HepG2 (cell line): ENCODE data around the gene VPS11. TPM values are rescaled to one million over a fixed set of nuclear protein-coding genes. Genes with fewer than 3 reads are reported as not detected.

Source experiments
- AGO2 ChIP-seq: fragments of 200-400 bp; formaldehyde crosslinking; optimal IDR thresholded peaks from 2 replicates; pipeline ENCODE3; 2017; ENCODE audit warnings: mild to moderate bottlenecking, low read depth, low read length, moderate library complexity
- AKAP8 ChIP-seq: sonication (generic); formaldehyde crosslinking; IDR thresholded peaks from 2 replicates; pipeline ENCODE4 v1.5.1; 2020; ENCODE audit warnings: mild to moderate bottlenecking, missing genetic modification reagents
- CHD4 ChIP-seq: fragments of 200-600 bp; sonication (generic); IDR thresholded peaks from 2 replicates; pipeline ENCODE4 v1.7.0; 2017; ENCODE audit warnings: mild to moderate bottlenecking, low read length, borderline replicate concordance
- FOXM1 ChIP-seq: sonication (generic); formaldehyde crosslinking; IDR thresholded peaks from 2 replicates; pipeline ENCODE4 v1.5.0; 2020; ENCODE audit warnings: missing genetic modification reagents
- GFI1 ChIP-seq: sonication (generic); formaldehyde crosslinking; IDR thresholded peaks from 2 replicates; pipeline ENCODE4 v1.5.0; 2020; ENCODE audit warnings: missing genetic modification reagents, mild to moderate bottlenecking, borderline replicate concordance
- HMG20B ChIP-seq: conservative IDR thresholded peaks from 2 replicates; pipeline ENCODE4 v1.6.1; 2016; ENCODE audit warnings: missing genetic modification reagents, missing compliant biosample characterization
- HNRNPLL ChIP-seq: fragments of 200-400 bp; formaldehyde crosslinking; IDR thresholded peaks from 2 replicates; pipeline ENCODE4 v1.6.1; 2017; ENCODE audit warnings: mild to moderate bottlenecking, low read depth, low read length; ENCODE audit not compliant: poor library complexity, severe bottlenecking
- JUNB ChIP-seq: sonication (generic); formaldehyde crosslinking; IDR thresholded peaks from 2 replicates; pipeline ENCODE4 v1.8.0; 2022; ENCODE audit warnings: missing genetic modification reagents, mild to moderate bottlenecking, borderline replicate concordance
- NR2F6 ChIP-seq, 2 experiments: IDR thresholded peaks; 2 replicates each; pipeline ENCODE4 v1.6.1; 2016; ENCODE audit warnings: antibody characterized with exemption in 1 of 2, mild to moderate bottlenecking in 1 of 2
- ONECUT2 ChIP-seq: sonication (generic); formaldehyde crosslinking; IDR thresholded peaks from 2 replicates; pipeline ENCODE4 v1.4.0; 2020; ENCODE audit warnings: missing genetic modification reagents
- POLR2A ChIP-seq, 2 experiments: IDR thresholded peaks; 2 replicates each; pipeline ENCODE4 v1.6.1; 2011; ENCODE audit warnings: low read depth in 2 of 2, low read length in 2 of 2, mild to moderate bottlenecking in 1 of 2, moderate library complexity in 1 of 2; ENCODE audit not compliant: insufficient read depth in 1 of 2
- POLR2AphosphoS5 ChIP-seq: IDR thresholded peaks from 2 replicates; pipeline ENCODE4 v1.6.1; 2012; ENCODE audit warnings: low read depth, low read length
- PRMT3 ChIP-seq: sonication (generic); formaldehyde crosslinking; IDR thresholded peaks from 2 replicates; pipeline ENCODE4 v1.8.1; 2022; ENCODE audit warnings: low read depth, mild to moderate bottlenecking, moderate library complexity, missing genetic modification reagents, borderline replicate concordance
- TMF1 ChIP-seq: sonication (generic); formaldehyde crosslinking; IDR thresholded peaks from 2 replicates; pipeline ENCODE4 v1.8.1; 2022; ENCODE audit warnings: low read depth, missing genetic modification reagents
- ZNF543 ChIP-seq: sonication (generic); formaldehyde crosslinking; IDR thresholded peaks from 2 replicates; pipeline ENCODE4 v1.4.0; 2020; ENCODE audit warnings: mild to moderate bottlenecking, missing genetic modification reagents
- ZNF792 ChIP-seq: IDR thresholded peaks from 2 replicates; pipeline ENCODE4 v1.6.1; 2016
- ZSCAN22 ChIP-seq: sonication (generic); formaldehyde crosslinking; IDR thresholded peaks from 2 replicates; pipeline ENCODE4 v1.4.0; 2020; ENCODE audit warnings: mild to moderate bottlenecking, missing genetic modification reagents
- ZZZ3 ChIP-seq: sonication (generic); formaldehyde crosslinking; IDR thresholded peaks from 2 replicates; pipeline ENCODE4 v1.4.0; 2020; ENCODE audit warnings: missing genetic modification reagents, mild to moderate bottlenecking, borderline replicate concordance
- polyA plus RNA-seq, 8 experiments: library from polyadenylated mRNA; depleted of rRNA in 3 of 8; stranded (reverse) in 7 of 8; unstranded in 1 of 8; fragments of >200 nt; fragmentation: Illumina TruSeq in 4 of 8; extraction: Trizol in 4 of 8; gene quantifications; 2 replicates each; pipeline versions ENCODE4 v1.2.1 to v1.2.3, GENCODE V29; 2011 to 2016; ENCODE audit warnings: low read depth in 4 of 8, missing spikeins in 1 of 8, mixed read lengths in 1 of 8; ENCODE audit not compliant: insufficient read depth in 1 of 8
- total RNA-seq, 5 experiments: library from RNA; depleted of rRNA; stranded (reverse); fragments of >200 nt; fragmentation: Illumina TruSeq; extraction: Trizol; gene quantifications; 2 replicates each; pipeline ENCODE4 v1.2.3, GENCODE V29; 2016; ENCODE audit warnings: low read depth in 1 of 5
- TF ChIP-seq, protein P1 (sequence below): IDR thresholded peaks from 2 replicates; pipeline ENCODE4 v1.6.1; 2012; ENCODE audit warnings: inconsistent platforms
- TF ChIP-seq, protein P2 (sequence below): sonication (generic); formaldehyde crosslinking; IDR thresholded peaks from 2 replicates; pipeline ENCODE4 v1.4.0; 2020; ENCODE audit warnings: missing genetic modification reagents
- TF ChIP-seq, protein P3 (sequence below): fragments of 450-650 bp; IDR thresholded peaks from 2 replicates; pipeline ENCODE4 v1.6.1; 2016
- TF ChIP-seq, protein P4 (sequence below): sonication (generic); formaldehyde crosslinking; IDR thresholded peaks from 2 replicates; pipeline ENCODE4 v1.8.0; 2022; ENCODE audit warnings: missing genetic modification reagents, mild to moderate bottlenecking, inconsistent platforms, borderline replicate concordance
- TF ChIP-seq, protein P5 (sequence below): sonication (generic); formaldehyde crosslinking; IDR thresholded peaks from 2 replicates; pipeline ENCODE4 v1.5.0; 2020; ENCODE audit warnings: mild to moderate bottlenecking, missing genetic modification reagents

The VPS11 gene
- total and polyA plus RNA-seq, 2 of the 13 experiments (the other 11 are each of a cell fraction or from before 2014, with no cell fraction given): 13.7 to 21.6 TPM

DNA sequence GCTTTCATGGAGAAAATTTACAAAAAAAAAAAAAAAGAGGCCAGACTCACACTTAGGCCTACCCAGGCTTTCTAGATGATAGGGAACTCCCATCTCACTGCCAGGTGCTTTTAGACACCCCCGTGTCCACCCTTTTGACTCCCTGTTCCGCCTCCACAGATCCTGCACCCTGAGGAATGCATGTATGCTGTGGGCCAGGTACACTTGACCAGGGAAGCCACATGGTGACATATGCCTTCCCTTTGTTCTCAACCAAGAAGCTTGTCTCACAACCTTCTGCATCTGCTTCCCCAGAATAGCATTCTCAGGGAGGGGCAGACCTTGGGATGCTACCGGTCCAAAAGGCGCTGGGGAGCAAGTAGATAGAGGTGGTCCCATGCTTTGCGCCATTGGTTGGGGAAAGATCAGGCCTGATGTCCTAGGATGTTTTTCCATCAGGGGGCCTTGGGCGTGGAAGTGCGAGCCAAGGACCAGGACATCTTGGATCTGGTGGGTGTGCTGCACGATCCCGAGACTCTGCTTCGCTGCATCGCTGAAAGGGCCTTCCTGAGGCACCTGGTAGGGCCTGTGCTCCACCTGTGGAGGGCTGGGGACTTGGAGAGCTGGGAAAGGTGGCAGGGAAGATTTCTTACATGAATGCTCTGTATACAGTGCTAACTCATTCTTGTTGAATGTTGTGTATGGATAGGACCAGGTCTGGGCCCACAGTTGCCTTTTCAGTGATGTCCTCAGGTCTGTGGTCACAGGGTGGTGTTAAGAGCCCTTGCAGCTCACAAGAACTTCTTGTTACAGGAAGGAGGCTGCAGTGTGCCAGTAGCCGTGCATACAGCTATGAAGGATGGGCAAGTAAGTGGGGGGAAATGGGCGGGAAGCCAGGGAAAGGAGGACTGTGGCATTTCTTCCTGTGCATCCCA lies 24.6 kb downstream of the VPS11 start (continued):
- TF ChIP-seq, protein P1, sequence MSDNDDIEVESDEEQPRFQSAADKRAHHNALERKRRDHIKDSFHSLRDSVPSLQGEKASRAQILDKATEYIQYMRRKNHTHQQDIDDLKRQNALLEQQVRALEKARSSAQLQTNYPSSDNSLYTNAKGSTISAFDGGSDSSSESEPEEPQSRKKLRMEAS: no peak
- TF ChIP-seq, protein P2, sequence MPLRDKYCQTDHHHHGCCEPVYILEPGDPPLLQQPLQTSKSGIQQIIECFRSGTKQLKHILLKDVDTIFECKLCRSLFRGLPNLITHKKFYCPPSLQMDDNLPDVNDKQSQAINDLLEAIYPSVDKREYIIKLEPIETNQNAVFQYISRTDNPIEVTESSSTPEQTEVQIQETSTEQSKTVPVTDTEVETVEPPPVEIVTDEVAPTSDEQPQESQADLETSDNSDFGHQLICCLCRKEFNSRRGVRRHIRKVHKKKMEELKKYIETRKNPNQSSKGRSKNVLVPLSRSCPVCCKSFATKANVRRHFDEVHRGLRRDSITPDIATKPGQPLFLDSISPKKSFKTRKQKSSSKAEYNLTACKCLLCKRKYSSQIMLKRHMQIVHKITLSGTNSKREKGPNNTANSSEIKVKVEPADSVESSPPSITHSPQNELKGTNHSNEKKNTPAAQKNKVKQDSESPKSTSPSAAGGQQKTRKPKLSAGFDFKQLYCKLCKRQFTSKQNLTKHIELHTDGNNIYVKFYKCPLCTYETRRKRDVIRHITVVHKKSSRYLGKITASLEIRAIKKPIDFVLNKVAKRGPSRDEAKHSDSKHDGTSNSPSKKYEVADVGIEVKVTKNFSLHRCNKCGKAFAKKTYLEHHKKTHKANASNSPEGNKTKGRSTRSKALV (CRISPR knock-in tag): no peak
- TF ChIP-seq HNRNPLL (no peak), GFI1 (no peak), POLR2A (IDR thresholded peaks at IDR 0.05; ENCODE audit: insufficient read depth in 1 of 2, low read depth in 2 of 2, low read length in 2 of 2) (peak; percentile 16 to 69; a peak in 2 of 4 replicates), AKAP8 (CRISPR knock-in tag) (peak; percentile 37; the same call in 1 of the 2 replicates), ZNF543 (CRISPR knock-in tag) (no peak), POLR2AphosphoS5 (0 out of 2 replicates have a peak, but pooled peaks have one; percentile 23), TMF1 (CRISPR knock-in tag) (no peak), NR2F6 (IDR thresholded peaks at IDR 0.05) (no peak), NR2F6 (CRISPR knock-in tag; IDR thresholded peaks at IDR 0.05) (no peak), PRMT3 (no peak), ZNF792 (CRISPR knock-in tag) (no peak), FOXM1 (CRISPR knock-in tag) (no peak), AGO2 (peak; percentile 47), ZZZ3 (CRISPR knock-in tag) (no peak), ONECUT2 (CRISPR knock-in tag) (no peak), ZSCAN22 (CRISPR knock-in tag) (no peak), HMG20B (no peak), JUNB (CRISPR knock-in tag) (no peak), CHD4 (no peak)
- TF ChIP-seq, protein P3, sequence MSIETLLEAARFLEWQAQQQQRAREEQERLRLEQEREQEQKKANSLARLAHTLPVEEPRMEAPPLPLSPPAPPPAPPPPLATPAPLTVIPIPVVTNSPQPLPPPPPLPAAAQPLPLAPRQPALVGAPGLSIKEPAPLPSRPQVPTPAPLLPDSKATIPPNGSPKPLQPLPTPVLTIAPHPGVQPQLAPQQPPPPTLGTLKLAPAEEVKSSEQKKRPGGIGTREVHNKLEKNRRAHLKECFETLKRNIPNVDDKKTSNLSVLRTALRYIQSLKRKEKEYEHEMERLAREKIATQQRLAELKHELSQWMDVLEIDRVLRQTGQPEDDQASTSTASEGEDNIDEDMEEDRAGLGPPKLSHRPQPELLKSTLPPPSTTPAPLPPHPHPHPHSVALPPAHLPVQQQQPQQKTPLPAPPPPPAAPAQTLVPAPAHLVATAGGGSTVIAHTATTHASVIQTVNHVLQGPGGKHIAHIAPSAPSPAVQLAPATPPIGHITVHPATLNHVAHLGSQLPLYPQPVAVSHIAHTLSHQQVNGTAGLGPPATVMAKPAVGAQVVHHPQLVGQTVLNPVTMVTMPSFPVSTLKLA: no peak
- TF ChIP-seq, protein P4, sequence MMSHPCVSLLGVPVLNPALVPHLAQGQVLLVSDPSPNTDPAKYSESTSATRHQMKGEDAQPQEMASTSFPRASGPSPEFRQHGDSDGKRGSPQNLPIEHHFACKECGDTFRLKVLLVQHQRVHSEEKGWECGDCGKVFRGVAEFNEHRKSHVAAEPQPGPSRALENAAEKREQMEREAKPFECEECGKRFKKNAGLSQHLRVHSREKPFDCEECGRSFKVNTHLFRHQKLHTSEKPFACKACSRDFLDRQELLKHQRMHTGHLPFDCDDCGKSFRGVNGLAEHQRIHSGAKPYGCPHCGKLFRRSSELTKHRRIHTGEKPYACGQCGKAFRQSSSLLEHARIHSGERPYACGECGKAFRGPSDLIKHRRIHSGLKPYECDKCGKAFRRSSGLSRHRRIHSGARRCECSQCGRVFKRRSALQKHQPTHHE: no peak
- TF ChIP-seq, protein P5, sequence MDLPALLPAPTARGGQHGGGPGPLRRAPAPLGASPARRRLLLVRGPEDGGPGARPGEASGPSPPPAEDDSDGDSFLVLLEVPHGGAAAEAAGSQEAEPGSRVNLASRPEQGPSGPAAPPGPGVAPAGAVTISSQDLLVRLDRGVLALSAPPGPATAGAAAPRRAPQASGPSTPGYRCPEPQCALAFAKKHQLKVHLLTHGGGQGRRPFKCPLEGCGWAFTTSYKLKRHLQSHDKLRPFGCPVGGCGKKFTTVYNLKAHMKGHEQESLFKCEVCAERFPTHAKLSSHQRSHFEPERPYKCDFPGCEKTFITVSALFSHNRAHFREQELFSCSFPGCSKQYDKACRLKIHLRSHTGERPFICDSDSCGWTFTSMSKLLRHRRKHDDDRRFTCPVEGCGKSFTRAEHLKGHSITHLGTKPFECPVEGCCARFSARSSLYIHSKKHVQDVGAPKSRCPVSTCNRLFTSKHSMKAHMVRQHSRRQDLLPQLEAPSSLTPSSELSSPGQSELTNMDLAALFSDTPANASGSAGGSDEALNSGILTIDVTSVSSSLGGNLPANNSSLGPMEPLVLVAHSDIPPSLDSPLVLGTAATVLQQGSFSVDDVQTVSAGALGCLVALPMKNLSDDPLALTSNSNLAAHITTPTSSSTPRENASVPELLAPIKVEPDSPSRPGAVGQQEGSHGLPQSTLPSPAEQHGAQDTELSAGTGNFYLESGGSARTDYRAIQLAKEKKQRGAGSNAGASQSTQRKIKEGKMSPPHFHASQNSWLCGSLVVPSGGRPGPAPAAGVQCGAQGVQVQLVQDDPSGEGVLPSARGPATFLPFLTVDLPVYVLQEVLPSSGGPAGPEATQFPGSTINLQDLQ (CRISPR knock-in tag): peak; percentile 56; the same call in 1 of the 2 replicates
